Fibroblast of skin of left quadriceps (primary cell): ENCODE measurements around the gene RFX8.

Experiments used
- DNase-seq, 2 experiments: peaks; one replicate each; pipeline ENCODE4 v3.0.0-alpha.2; 2013; ENCODE audit warnings: low read depth in 2 of 2

RFX8 gene

DNA sequence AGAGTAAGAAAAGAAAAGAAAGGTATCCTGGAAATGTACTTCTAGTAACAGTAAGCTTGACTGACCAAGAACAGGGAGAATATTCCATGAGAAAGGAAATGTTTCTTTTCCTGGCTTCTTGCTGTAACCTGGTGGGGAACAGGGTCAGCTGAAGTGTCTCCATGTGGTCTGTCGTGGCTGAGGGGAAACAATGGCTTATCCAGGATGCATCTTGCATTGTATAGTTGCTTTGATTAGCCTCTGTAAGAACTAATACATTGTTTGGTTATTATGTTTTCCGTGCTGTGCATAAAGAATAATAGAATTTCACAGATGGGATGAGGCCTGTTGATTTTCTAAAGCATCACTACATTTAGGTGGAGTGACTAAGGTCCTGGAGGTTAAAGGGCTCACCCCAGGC, 92.5 kb downstream of the RFX8 start:
- DNase-seq: no peak

DNA sequence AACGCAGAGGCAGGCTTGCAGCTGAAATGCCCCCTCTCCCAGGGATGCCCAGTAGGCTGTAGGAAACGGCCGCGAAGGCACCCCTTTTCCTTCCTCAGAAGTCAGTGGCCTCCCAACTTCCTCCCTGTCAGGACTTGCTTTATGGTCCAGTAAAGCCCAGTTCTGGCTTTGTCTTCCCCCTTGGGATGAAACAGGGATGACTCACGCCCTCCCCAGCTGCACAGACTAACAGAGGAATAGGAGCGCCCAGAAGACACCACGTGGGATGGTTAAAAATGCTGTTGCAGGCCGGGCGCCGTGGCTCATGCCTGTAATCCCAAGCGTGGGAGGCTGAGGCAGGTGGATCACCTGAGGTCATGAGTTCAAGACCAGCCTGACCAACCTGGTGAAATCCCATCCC, 94.5 kb downstream of the RFX8 start:
- DNase-seq: no peak

GRCh38 chr2:101379091-101379490, 95.8 kb downstream of the RFX8 start:
- no peak for DNase-seq

GRCh38 chr2:101375653-101376052, 99.3 kb downstream of the RFX8 start:
- DNase-seq: no peak

GRCh38 chr2:101374821-101375561, 99.9 kb downstream of the RFX8 start:
- no peak for DNase-seq

DNA sequence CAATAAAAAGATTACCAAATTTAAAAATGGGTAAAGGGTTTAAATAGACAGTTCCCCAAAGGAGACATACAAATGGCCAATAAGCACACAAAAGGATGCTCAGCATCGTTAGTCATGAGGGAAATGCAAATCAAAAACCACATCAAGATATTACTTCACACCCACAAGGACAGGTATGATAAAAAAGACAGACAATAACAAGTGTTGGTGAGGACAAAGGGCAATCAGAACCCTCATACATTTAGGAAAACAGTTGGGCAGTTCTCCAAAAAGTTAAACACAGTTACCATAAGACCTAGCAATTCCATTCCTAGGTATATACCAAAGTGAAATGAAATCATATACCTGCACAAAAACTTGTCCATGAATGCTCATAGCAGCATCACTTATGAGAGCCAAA, 102.1 kb downstream of the RFX8 start:
- DNase-seq: no peak

DNA sequence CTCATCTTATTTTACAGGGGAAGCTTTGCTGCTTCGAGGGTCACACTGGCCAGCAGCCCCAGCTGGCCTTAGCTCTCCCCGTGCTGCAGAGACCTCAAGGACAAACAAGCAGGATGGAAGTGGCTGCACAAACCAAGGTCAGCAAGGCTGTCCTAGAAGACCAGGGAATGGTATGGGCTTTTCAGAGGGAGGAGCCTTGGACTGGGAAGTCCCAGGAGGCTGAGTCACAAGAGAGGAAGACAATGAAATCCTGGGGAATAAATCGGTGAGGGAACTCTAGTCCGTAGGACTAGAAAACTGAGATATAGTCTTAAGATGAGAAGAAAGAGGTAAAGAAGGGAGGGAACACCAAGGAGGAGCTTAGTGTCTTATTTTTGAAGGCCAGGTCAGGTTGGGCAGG, 103.3 kb downstream of the RFX8 start:
- DNase-seq: no peak

- no peak for DNase-seq
Measured at GRCh38 chr2:101369100-101369499, 105.8 kb downstream of the RFX8 start.

- DNase-seq: no peak
Measured at GRCh38 chr2:101368376-101368775, 106.5 kb downstream of the RFX8 start.

DNA sequence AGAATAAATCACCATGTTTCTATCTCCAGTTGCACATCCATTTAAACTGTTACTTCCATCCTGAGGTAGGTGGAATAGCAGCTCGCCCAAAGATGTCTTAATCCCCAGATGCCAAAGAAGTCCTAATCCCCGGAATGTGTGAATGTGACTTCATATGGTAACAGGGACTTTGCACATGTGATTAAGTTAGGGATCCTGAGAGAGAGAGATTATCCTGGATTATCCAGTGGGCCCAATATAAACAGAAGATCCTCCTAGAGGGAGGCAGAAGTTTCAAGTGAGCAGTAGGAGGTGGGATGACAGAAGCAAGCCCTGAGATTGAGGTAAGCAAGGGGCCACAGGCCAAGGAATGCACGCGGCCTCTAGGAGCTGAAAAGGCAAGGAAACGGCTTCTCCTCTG, 107.4 kb downstream of the RFX8 start:
- DNase-seq: no peak

- DNase-seq: no peak
Measured at GRCh38 chr2:101364878-101365277, 110.0 kb downstream of the RFX8 start.

DNA sequence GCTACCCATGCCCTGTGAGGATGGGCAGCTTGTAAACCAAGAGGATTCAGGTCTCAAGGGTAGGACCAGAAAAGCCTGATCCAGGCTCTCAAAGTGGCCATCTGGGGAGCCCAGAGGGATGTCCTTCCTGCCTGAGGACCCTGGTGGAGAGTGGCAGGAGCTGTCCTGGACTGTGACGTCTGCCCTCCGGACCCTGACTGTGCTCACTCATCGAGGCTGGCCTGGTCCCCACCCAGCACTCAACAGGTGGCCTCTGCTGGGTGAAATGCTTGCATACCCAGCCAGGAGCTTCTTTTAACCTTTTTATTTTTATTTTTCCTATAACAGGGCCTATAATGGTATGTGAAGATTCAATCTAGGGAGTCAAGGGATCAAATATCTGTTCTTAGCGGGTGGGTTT, 112.1 kb downstream of the RFX8 start:
- DNase-seq: no peak

DNA sequence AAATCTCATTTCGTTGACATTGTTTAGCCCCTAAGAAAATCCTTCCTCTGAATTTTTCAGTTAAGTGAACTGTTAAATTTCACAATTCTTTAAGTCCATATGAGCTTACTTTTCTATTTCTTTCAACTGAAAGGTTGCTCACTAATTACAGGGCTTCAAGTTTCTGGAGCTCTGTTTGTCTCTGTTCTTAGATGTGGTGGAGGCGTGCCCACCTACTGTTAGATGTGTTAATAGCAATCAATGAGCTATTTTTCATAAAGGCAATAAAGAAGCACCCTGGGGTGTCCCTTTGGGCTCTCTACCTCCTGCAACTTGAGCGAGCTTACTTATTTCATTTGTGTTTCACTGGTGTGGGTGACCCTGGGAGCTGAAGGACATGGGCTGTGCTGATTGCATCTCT, 112.6 kb downstream of the RFX8 start:
- DNase-seq: no peak

GRCh38 chr2:101361522-101361921, 113.4 kb downstream of the RFX8 start:
- no peak for DNase-seq

DNA sequence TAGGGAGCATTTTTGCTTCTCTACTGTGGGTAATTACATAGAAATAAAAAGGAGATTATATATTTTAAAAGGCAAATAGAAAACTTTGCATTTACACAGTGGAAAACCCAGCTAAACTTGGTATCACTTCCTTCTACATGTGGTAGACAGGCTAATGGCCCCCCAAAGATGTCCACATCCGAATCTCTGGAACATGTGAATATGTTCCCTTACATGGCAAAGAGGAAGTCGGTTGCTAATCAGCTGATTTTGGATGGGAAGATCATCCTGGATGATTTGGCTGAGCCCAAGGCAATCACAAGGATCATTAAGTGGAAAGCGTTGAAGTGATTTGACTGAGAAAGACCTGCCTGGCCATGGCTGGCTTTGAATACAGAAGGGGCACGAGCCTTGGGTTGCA, 113.8 kb downstream of the RFX8 start:
- no peak for DNase-seq

GRCh38 chr2:101360232-101360631, 114.7 kb downstream of the RFX8 start:
- no peak for DNase-seq

- DNase-seq: no peak
Measured at GRCh38 chr2:101359410-101359954, 115.4 kb downstream of the RFX8 start.

GRCh38 chr2:101357376-101357775, 117.5 kb downstream of the RFX8 start:
- DNase-seq: no peak

GRCh38 chr2:101356521-101356920, 118.4 kb downstream of the RFX8 start:
- DNase-seq: no peak

GRCh38 chr2:101356055-101356454, 118.9 kb downstream of the RFX8 start:
- no peak for DNase-seq

DNA sequence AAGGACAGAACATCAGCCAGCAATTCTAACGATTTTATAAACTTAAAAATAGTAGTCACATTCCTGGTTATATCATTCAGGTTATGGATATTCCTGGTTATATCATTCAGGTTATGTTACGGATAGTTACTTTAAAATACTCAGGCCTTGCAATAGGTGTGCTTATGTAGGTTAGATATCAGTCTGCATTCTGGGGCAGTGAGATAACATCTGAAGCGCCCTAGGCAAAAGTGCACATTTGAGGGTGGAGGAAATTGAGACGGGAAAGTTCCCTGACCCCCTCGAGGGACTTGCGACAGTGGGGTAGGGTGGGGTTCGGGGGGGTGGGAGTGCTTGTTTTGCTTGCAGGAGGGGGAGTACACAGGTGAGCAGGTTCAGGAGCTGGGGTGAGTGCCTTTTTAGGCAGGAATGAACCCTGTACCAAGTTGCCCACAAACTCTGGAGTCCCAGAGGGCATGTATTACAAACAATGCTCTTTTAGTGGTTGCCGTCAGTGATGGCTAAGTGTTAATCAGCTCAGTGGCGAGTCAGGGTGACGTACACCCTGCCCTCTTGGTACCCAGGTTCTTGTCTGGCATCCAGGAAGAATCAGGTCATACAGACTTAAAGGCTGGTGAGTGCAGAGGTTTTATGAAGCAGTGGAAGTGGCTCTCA, 119.4 kb downstream of the RFX8 start:
- DNase-seq: no peak

DNA sequence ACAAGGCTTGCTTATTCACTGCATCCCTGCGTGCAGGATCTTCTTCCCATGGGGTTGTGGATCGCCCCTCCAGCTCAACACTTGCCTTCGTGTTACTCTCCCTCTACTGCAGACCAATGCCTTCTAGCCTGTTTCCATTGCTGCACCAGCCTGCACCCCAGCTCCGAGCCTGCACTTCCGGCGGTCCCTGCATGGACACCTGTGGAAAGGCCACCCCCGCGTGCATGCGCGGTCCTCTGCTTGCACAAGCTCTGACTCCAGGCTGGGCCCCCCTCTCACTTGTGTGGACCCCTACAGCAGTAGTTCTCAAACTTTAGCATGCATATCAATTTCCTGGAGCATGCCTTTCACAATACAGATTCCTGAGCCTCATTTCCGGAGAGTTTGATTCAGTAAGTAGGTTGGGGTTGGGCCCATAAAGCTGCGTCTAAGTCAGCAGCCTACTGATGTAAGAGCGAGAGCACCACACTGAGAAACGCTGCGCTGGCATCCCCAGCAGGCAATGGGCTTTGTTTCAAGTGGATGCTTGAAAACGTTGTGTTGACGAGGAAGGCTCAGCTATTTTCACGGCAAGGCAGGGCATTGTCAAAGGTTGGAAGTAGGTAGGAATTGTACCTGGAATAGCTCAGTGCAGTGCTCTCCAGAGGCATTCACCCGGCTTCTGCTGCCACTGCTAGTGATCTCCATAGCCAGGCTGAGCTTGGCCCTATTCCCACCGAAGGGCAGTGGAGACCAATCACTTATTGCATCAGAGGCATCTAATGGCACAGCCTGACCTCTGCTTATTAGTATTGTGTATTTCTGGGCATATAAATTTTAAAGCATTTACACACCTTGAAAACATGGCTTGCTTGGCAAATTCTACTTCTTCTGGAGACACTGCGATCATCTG, 120.2 kb downstream of the RFX8 start:
- DNase-seq: no peak
